Fibroblast of mammary gland (primary cell): Measurements from ENCODE around the gene CAMK1D.

Source experiments
- DNase-seq: peaks from one replicate; pipeline ENCODE4 v3.0.0-alpha.2; 2010; ENCODE audit warnings: low read depth
- H3K4me3 ChIP-seq: 2 replicates; pipeline ENCODE4 v1.5.1; 2011; ENCODE audit warnings: low read depth, mild to moderate bottlenecking, low read length, moderate library complexity; ENCODE audit not compliant: control insufficient read depth
- CTCF ChIP-seq: conservative IDR thresholded peaks from 2 replicates; pipeline ENCODE4 v1.5.1; 2011; ENCODE audit warnings: low read depth, low read length, inconsistent platforms; ENCODE audit not compliant: control insufficient read depth, insufficient read depth

The CAMK1D gene

GRCh38 chr10:12507165-12507850, 158.0 kb downstream of the CAMK1D start:
- no peak for TF ChIP-seq CTCF
- no peak for DNase-seq

GRCh38 chr10:12508165-12508564, 158.8 kb downstream of the CAMK1D start:
- H3K4me3 ChIP-seq: no peak overlapping the region
- no peak for TF ChIP-seq CTCF
- no peak for DNase-seq

More at GRCh38 chr10:12507165-12507850, 158.0 kb downstream of the CAMK1D start:
- no peak overlapping the region for H3K4me3 ChIP-seq

GRCh38 chr10:12509016-12509793, 159.9 kb downstream of the CAMK1D start:
- H3K4me3 ChIP-seq: no peak overlapping the region
- TF ChIP-seq CTCF: no peak
- DNase-seq: no peak

GRCh38 chr10:12509794-12510100, 160.4 kb downstream of the CAMK1D start:
- no peak for TF ChIP-seq CTCF
- no peak for DNase-seq
- H3K4me3 ChIP-seq: no peak overlapping the region

GRCh38 chr10:12510501-12510941, 161.2 kb downstream of the CAMK1D start:
- TF ChIP-seq CTCF: no peak
- no peak overlapping the region for H3K4me3 ChIP-seq
- DNase-seq: no peak

GRCh38 chr10:12510984-12511383, 161.6 kb downstream of the CAMK1D start:
- H3K4me3 ChIP-seq: no peak overlapping the region
- DNase-seq: no peak
- TF ChIP-seq CTCF: no peak
